HepG2 (cell line): Measurements from ENCODE around the gene DNAJB2. TPM values are rescaled to one million over a fixed set of nuclear protein-coding genes. Genes with fewer than 3 reads are reported as not detected.

Experiments used
- AFF4 ChIP-seq: sonication (generic); formaldehyde crosslinking; IDR thresholded peaks from 2 replicates; pipeline ENCODE4 v1.4.0; 2020; ENCODE audit warnings: missing genetic modification reagents
- DRAP1 ChIP-seq: IDR thresholded peaks from 2 replicates; pipeline ENCODE4 v1.6.1; 2016; ENCODE audit warnings: missing genetic modification reagents, missing compliant biosample characterization
- KDM3A ChIP-seq: IDR thresholded peaks from 2 replicates; pipeline ENCODE4 v1.6.1; 2018; ENCODE audit warnings: low read depth, missing compliant biosample characterization
- KDM5B ChIP-seq: sonication (generic); formaldehyde crosslinking; IDR thresholded peaks from 2 replicates; pipeline ENCODE4 v1.4.0; 2020; ENCODE audit warnings: missing genetic modification reagents, mild to moderate bottlenecking, borderline replicate concordance
- PRDM15 ChIP-seq: sonication (generic); formaldehyde crosslinking; IDR thresholded peaks from 2 replicates; pipeline ENCODE4 v1.4.0; 2020; ENCODE audit warnings: missing genetic modification reagents
- SKI ChIP-seq: fragments of 450-650 bp; IDR thresholded peaks from one replicate; pipeline ENCODE4 v1.6.1; 2018; ENCODE audit warnings: mild to moderate bottlenecking; ENCODE audit not compliant: partially characterized antibody
- ZEB1 ChIP-seq: IDR thresholded peaks from 2 replicates; pipeline ENCODE4 v1.6.1; 2012; ENCODE audit warnings: mild to moderate bottlenecking, low read depth, inconsistent platforms; ENCODE audit not compliant: insufficient replicate concordance
- ZNF430 ChIP-seq: sonication (generic); formaldehyde crosslinking; IDR thresholded peaks from 2 replicates; pipeline ENCODE4 v1.9.0; 2021; ENCODE audit warnings: mild to moderate bottlenecking, missing genetic modification reagents
- ZNF510 ChIP-seq: sonication (generic); formaldehyde crosslinking; IDR thresholded peaks from 2 replicates; pipeline ENCODE4 v1.4.0; 2020; ENCODE audit warnings: low read depth, mild to moderate bottlenecking, missing genetic modification reagents
- ZNF552 ChIP-seq: sonication (generic); formaldehyde crosslinking; IDR thresholded peaks from 2 replicates; pipeline ENCODE4 v1.9.0; 2022; ENCODE audit warnings: missing genetic modification reagents, mild to moderate bottlenecking, borderline replicate concordance
- ZNF563 ChIP-seq: sonication (generic); formaldehyde crosslinking; IDR thresholded peaks from 2 replicates; pipeline ENCODE4 v1.8.0; 2022; ENCODE audit warnings: mild to moderate bottlenecking, moderate library complexity, missing genetic modification reagents
- ZNF589 ChIP-seq: sonication (generic); formaldehyde crosslinking; conservative IDR thresholded peaks from 2 replicates; pipeline ENCODE4 v1.8.0; 2022; ENCODE audit warnings: mild to moderate bottlenecking, moderate library complexity, missing genetic modification reagents
- polyA plus RNA-seq, 8 experiments: library from polyadenylated mRNA; depleted of rRNA in 3 of 8; stranded (reverse) in 7 of 8; unstranded in 1 of 8; fragments of >200 nt; fragmentation: Illumina TruSeq in 4 of 8; extraction: Trizol in 4 of 8; gene quantifications; 2 replicates each; pipeline versions ENCODE4 v1.2.1 to v1.2.3, GENCODE V29; 2011 to 2016; ENCODE audit warnings: low read depth in 4 of 8, missing spikeins in 1 of 8, mixed read lengths in 1 of 8; ENCODE audit not compliant: insufficient read depth in 1 of 8
- total RNA-seq, 5 experiments: library from RNA; depleted of rRNA; stranded (reverse); fragments of >200 nt; fragmentation: Illumina TruSeq; extraction: Trizol; gene quantifications; 2 replicates each; pipeline ENCODE4 v1.2.3, GENCODE V29; 2016; ENCODE audit warnings: low read depth in 1 of 5
- TF ChIP-seq, protein P1 (sequence below): sonication (generic); formaldehyde crosslinking; IDR thresholded peaks from 2 replicates; pipeline ENCODE4 v1.8.0; 2022; ENCODE audit warnings: low read depth, missing genetic modification reagents
- TF ChIP-seq, protein P2 (sequence below): sonication (generic); formaldehyde crosslinking; IDR thresholded peaks from 2 replicates; pipeline ENCODE4 v1.8.1; 2023; ENCODE audit warnings: mild to moderate bottlenecking, missing genetic modification reagents
- TF ChIP-seq, protein P3 (sequence below): sonication (generic); formaldehyde crosslinking; IDR thresholded peaks from 2 replicates; pipeline ENCODE4 v1.5.1; 2020; ENCODE audit warnings: missing genetic modification reagents, mild to moderate bottlenecking, borderline replicate concordance

Gene DNAJB2
- total and polyA plus RNA-seq, 2 of the 13 experiments (the other 11 are each of a cell fraction or from before 2014, with no cell fraction given) = 21.3 to 31.1 TPM

- TF ChIP-seq ZNF552 = 0 out of 2 replicates have a peak, but pooled peaks have one; percentile 63
- peak; percentile 65; the same call in 1 of the 2 replicates for TF ChIP-seq PRDM15 (CRISPR knock-in tag)
- no peak for TF ChIP-seq AFF4 (CRISPR knock-in tag)
- TF ChIP-seq SKI = no peak
- TF ChIP-seq, protein P1, sequence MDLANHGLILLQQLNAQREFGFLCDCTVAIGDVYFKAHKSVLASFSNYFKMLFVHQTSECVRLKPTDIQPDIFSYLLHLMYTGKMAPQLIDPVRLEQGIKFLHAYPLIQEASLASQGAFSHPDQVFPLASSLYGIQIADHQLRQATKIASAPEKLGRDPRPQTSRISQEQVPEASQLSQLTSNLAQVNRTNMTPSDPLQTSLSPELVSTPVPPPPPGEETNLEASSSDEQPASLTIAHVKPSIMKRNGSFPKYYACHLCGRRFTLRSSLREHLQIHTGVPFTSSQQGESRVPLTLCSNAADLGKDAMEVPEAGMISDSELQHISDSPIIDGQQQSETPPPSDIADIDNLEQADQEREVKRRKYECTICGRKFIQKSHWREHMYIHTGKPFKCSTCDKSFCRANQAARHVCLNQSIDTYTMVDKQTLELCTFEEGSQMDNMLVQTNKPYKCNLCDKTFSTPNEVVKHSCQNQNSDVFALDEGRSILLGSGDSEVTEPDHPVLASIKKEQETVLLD (CRISPR knock-in tag) = no peak
- TF ChIP-seq, protein P2, sequence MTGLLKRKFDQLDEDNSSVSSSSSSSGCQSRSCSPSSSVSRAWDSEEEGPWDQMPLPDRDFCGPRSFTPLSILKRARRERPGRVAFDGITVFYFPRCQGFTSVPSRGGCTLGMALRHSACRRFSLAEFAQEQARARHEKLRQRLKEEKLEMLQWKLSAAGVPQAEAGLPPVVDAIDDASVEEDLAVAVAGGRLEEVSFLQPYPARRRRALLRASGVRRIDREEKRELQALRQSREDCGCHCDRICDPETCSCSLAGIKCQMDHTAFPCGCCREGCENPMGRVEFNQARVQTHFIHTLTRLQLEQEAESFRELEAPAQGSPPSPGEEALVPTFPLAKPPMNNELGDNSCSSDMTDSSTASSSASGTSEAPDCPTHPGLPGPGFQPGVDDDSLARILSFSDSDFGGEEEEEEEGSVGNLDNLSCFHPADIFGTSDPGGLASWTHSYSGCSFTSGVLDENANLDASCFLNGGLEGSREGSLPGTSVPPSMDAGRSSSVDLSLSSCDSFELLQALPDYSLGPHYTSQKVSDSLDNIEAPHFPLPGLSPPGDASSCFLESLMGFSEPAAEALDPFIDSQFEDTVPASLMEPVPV (CRISPR knock-in tag) = peak; percentile 32; the same call in 1 of the 2 replicates
- no peak for TF ChIP-seq ZNF589 (CRISPR knock-in tag)
- no peak; the same call in 1 of the 2 replicates for TF ChIP-seq KDM5B (CRISPR knock-in tag)
- TF ChIP-seq, protein P3, sequence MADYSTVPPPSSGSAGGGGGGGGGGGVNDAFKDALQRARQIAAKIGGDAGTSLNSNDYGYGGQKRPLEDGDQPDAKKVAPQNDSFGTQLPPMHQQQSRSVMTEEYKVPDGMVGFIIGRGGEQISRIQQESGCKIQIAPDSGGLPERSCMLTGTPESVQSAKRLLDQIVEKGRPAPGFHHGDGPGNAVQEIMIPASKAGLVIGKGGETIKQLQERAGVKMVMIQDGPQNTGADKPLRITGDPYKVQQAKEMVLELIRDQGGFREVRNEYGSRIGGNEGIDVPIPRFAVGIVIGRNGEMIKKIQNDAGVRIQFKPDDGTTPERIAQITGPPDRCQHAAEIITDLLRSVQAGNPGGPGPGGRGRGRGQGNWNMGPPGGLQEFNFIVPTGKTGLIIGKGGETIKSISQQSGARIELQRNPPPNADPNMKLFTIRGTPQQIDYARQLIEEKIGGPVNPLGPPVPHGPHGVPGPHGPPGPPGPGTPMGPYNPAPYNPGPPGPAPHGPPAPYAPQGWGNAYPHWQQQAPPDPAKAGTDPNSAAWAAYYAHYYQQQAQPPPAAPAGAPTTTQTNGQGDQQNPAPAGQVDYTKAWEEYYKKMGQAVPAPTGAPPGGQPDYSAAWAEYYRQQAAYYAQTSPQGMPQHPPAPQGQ (CRISPR knock-in tag) = no peak
- 0 out of 2 replicates have a peak, but pooled peaks have one; percentile 43 for TF ChIP-seq ZNF510 (CRISPR knock-in tag)
- TF ChIP-seq ZNF430 (CRISPR knock-in tag) = peak; percentile 34; the same call in 1 of the 2 replicates
- no peak for TF ChIP-seq KDM3A (CRISPR knock-in tag)
- TF ChIP-seq ZEB1 = no peak
- peak; percentile 12; the same call in 1 of the 2 replicates for TF ChIP-seq DRAP1 (CRISPR knock-in tag)
- no peak for TF ChIP-seq ZNF563 (CRISPR knock-in tag)
Measured at GRCh38 chr2:219298759-219299371, 19.7 kb downstream of the DNAJB2 start (continued).
